ENCODE measurements around the gene HMCN2.

The HMCN2 gene

GRCh38 chr9:130239741-130240241 lies 25.8 kb upstream of the HMCN2 start:
- Histone ChIP-seq H3K4me3 (IDR thresholded peaks at IDR 0.05; ENCODE audit: insufficient read depth, low read depth, low read length) (no peak overlapping the region), H3K36me3 (ENCODE audit: insufficient read depth) (no peaks in the 10 kb centered on the region), H2AFZ (ENCODE audit: low read depth) (peak overlapping the region; percentile 68), H3K79me2 (ENCODE audit: insufficient read depth, low read depth) (no peaks in the 10 kb centered on the region), H3K9ac (peak overlapping the region; percentile 26; the same call in 1 of the 2 replicates), H3K27me3 (ENCODE audit: insufficient read depth, low read depth) (no peaks in the 10 kb centered on the region), H3K4me1 (ENCODE audit: low read depth, poor library complexity, severe bottlenecking) (peaks cover 28% of the 10 kb centered on the region), H4K20me1 (ENCODE audit: insufficient read depth) (no peaks in the 10 kb centered on the region), H3K27ac (peak overlapping the region; percentile 52), H3K4me2 (peak overlapping the region; percentile 67)
- no peak for TF ChIP-seq CTCF (conservative IDR thresholded peaks at IDR 0.05; ENCODE audit: low read depth, low read length)

GRCh38 chr9:130240410-130241197 lies 25.0 kb upstream of the HMCN2 start:
- Histone ChIP-seq H3K4me3 (IDR thresholded peaks at IDR 0.05; ENCODE audit: insufficient read depth, low read depth, low read length) (no peak overlapping the region), H4K20me1 (ENCODE audit: insufficient read depth) (no peaks in the 10 kb centered on the region), H3K36me3 (ENCODE audit: insufficient read depth) (no peaks in the 10 kb centered on the region), H3K9ac (peak overlapping the region; percentile 26; the same call in 1 of the 2 replicates), H2AFZ (ENCODE audit: low read depth) (peak overlapping the region; percentile 68), H3K4me1 (ENCODE audit: low read depth, poor library complexity, severe bottlenecking) (peaks cover 28% of the 10 kb centered on the region), H3K27ac (peak overlapping the region; percentile 52), H3K27me3 (ENCODE audit: insufficient read depth, low read depth) (no peaks in the 10 kb centered on the region), H3K79me2 (ENCODE audit: insufficient read depth, low read depth) (no peaks in the 10 kb centered on the region), H3K4me2 (peak overlapping the region; percentile 67)
- no peak for TF ChIP-seq CTCF (conservative IDR thresholded peaks at IDR 0.05; ENCODE audit: low read depth, low read length)

GRCh38 chr9:130241198-130241535 lies 24.4 kb upstream of the HMCN2 start:
- Histone ChIP-seq H3K9ac (no peak overlapping the region), H3K36me3 (ENCODE audit: insufficient read depth) (no peaks in the 10 kb centered on the region), H4K20me1 (ENCODE audit: insufficient read depth) (no peaks in the 10 kb centered on the region), H3K79me2 (ENCODE audit: insufficient read depth, low read depth) (no peaks in the 10 kb centered on the region), H3K27me3 (ENCODE audit: insufficient read depth, low read depth) (no peaks in the 10 kb centered on the region), H3K27ac (no peak overlapping the region), H2AFZ (ENCODE audit: low read depth) (peak overlapping the region; percentile 68), H3K4me2 (no peak overlapping the region), H3K4me1 (ENCODE audit: low read depth, poor library complexity, severe bottlenecking) (peaks cover 28% of the 10 kb centered on the region), H3K4me3 (IDR thresholded peaks at IDR 0.05; ENCODE audit: insufficient read depth, low read depth, low read length) (no peak overlapping the region)
- TF ChIP-seq CTCF (conservative IDR thresholded peaks at IDR 0.05; ENCODE audit: low read depth, low read length): no peak

- no peak overlapping the region for H3K4me3 ChIP-seq (IDR thresholded peaks at IDR 0.05; ENCODE audit: insufficient read depth, low read depth, low read length)
Observed at GRCh38 chr9:130242270-130243014, 23.1 kb upstream of the HMCN2 start.

More at GRCh38 chr9:130242270-130243014, 23.1 kb upstream of the HMCN2 start:
- no peak overlapping the region for H3K9ac ChIP-seq
- H2AFZ ChIP-seq (ENCODE audit: low read depth): peak overlapping the region; percentile 48; the same call in 1 of the 2 replicates
- no peak for TF ChIP-seq CTCF (conservative IDR thresholded peaks at IDR 0.05; ENCODE audit: low read depth, low read length)
- H3K36me3 ChIP-seq (ENCODE audit: insufficient read depth): no peaks in the 10 kb centered on the region
- H4K20me1 ChIP-seq (ENCODE audit: insufficient read depth): no peaks in the 10 kb centered on the region
- H3K27ac ChIP-seq: no peak overlapping the region
- H3K4me2 ChIP-seq: no peak overlapping the region
- no peaks in the 10 kb centered on the region for H3K79me2 ChIP-seq (ENCODE audit: insufficient read depth, low read depth)
- H3K27me3 ChIP-seq (ENCODE audit: insufficient read depth, low read depth): no peaks in the 10 kb centered on the region
- H3K4me1 ChIP-seq (ENCODE audit: low read depth, poor library complexity, severe bottlenecking): peaks cover 28% of the 10 kb centered on the region
